H9 (cell line): ENCODE data around the gene GRID2. TPM values are rescaled to one million over a fixed set of nuclear protein-coding genes. Genes with fewer than 3 reads are reported as not detected.

ENCODE experiments used
- DNase-seq: peaks from one replicate; pipeline ENCODE4 v3.0.0-alpha.2; 2017
- H2AFZ ChIP-seq: one replicate; pipeline ENCODE4 v1.6.1; 2013; ENCODE audit warnings: mild to moderate bottlenecking, low read length, control low read depth, moderate library complexity
- H2AK5ac ChIP-seq: 2 replicates; pipeline ENCODE4 v1.6.1; 2013; ENCODE audit warnings: low read length, control low read depth, mixed read lengths; ENCODE audit not compliant: insufficient read length
- H2BK120ac ChIP-seq: one replicate; pipeline ENCODE4 v1.6.1; 2013; ENCODE audit warnings: low read depth, mild to moderate bottlenecking, low read length, control low read depth, inconsistent platforms; ENCODE audit not compliant: poor library complexity, severe bottlenecking
- H2BK12ac ChIP-seq: 2 replicates; pipeline ENCODE4 v1.6.1; 2013; ENCODE audit warnings: low read length, control low read depth, mixed read lengths, low read depth; ENCODE audit not compliant: insufficient read length
- H2BK15ac ChIP-seq: 2 replicates; pipeline ENCODE4 v1.6.1; 2013; ENCODE audit warnings: low read depth, low read length, control low read depth
- H2BK20ac ChIP-seq: one replicate; pipeline ENCODE4 v1.6.1; 2013; ENCODE audit warnings: low read depth, mild to moderate bottlenecking, low read length, control low read depth, inconsistent platforms; ENCODE audit not compliant: poor library complexity, severe bottlenecking
- H2BK5ac ChIP-seq: 2 replicates; pipeline ENCODE4 v1.6.1; 2013; ENCODE audit warnings: low read length, control low read depth, mixed read lengths; ENCODE audit not compliant: insufficient read length
- H3K14ac ChIP-seq: 2 replicates; pipeline ENCODE4 v1.6.1; 2013; ENCODE audit warnings: low read length, control low read depth; ENCODE audit not compliant: insufficient read depth
- H3K18ac ChIP-seq: 2 replicates; pipeline ENCODE4 v1.6.1; 2013; ENCODE audit warnings: low read depth, mild to moderate bottlenecking, mixed read lengths, low read length, control low read depth; ENCODE audit not compliant: insufficient read length
- H3K23ac ChIP-seq: 2 replicates; pipeline ENCODE4 v1.6.1; 2013; ENCODE audit warnings: low read length, control low read depth, mixed read lengths, low read depth; ENCODE audit not compliant: insufficient read length
- H3K23me2 ChIP-seq: 2 replicates; pipeline ENCODE4 v1.6.1; 2013; ENCODE audit warnings: low read depth, mild to moderate bottlenecking, mixed read lengths, low read length, control low read depth; ENCODE audit not compliant: insufficient read length, poor library complexity, severe bottlenecking
- H3K27ac ChIP-seq: 2 replicates; pipeline ENCODE4 v1.5.1; 2013; ENCODE audit warnings: low read length, control low read depth, mixed read lengths, low read depth; ENCODE audit not compliant: insufficient read length
- H3K27me3 ChIP-seq: 2 replicates; pipeline ENCODE4 v1.6.1; 2013; ENCODE audit warnings: low read length, control low read depth, inconsistent platforms; ENCODE audit not compliant: insufficient read depth
- H3K4ac ChIP-seq: 2 replicates; pipeline ENCODE4 v1.6.1; 2013; ENCODE audit warnings: low read depth, mild to moderate bottlenecking, control low read depth, inconsistent platforms, low read length, moderate library complexity
- H3K4me1 ChIP-seq: 2 replicates; pipeline ENCODE4 v1.6.1; 2013; ENCODE audit warnings: low read length, control low read depth, inconsistent platforms; ENCODE audit not compliant: insufficient read depth
- H3K4me2 ChIP-seq: 2 replicates; pipeline ENCODE4 v1.6.1; 2013; ENCODE audit warnings: low read length, control low read depth, mixed read lengths; ENCODE audit not compliant: insufficient read length, insufficient read depth
- H3K56ac ChIP-seq: 2 replicates; pipeline ENCODE4 v1.6.1; 2013; ENCODE audit warnings: low read depth, mild to moderate bottlenecking, mixed read lengths, low read length, control low read depth; ENCODE audit not compliant: insufficient read length
- H3K79me1 ChIP-seq: 2 replicates; pipeline ENCODE4 v1.6.1; 2013; ENCODE audit warnings: low read depth, mild to moderate bottlenecking, moderate library complexity, low read length, control low read depth, inconsistent platforms; ENCODE audit not compliant: insufficient read depth, poor library complexity, severe bottlenecking
- H3K79me2 ChIP-seq: 2 replicates; pipeline ENCODE4 v1.6.1; 2013; ENCODE audit warnings: low read length, control low read depth, inconsistent platforms; ENCODE audit not compliant: insufficient read depth
- H3K9ac ChIP-seq: 2 replicates; pipeline ENCODE4 v1.6.1; 2013; ENCODE audit warnings: low read length, control low read depth, mixed read lengths; ENCODE audit not compliant: insufficient read length; ENCODE audit errors: extremely low read depth
- H3K9me3 ChIP-seq: one replicate; pipeline ENCODE4 v1.6.1; 2013; ENCODE audit warnings: low read depth, low read length, inconsistent platforms; ENCODE audit not compliant: control insufficient read depth
- H3T11ph ChIP-seq: one replicate; pipeline ENCODE4 v1.6.1; 2013; ENCODE audit warnings: mild to moderate bottlenecking, low read length, control low read depth, inconsistent platforms
- H4K20me1 ChIP-seq: one replicate; pipeline ENCODE4 v1.6.1; 2013; ENCODE audit not compliant: control insufficient read depth, insufficient read length, insufficient read depth
- H4K5ac ChIP-seq: 2 replicates; pipeline ENCODE4 v1.6.1; 2013; ENCODE audit warnings: low read depth, mild to moderate bottlenecking, mixed read lengths, low read length, control low read depth; ENCODE audit not compliant: insufficient read length
- H4K8ac ChIP-seq: replicated peaks from 2 replicates; pipeline ENCODE4 v1.6.1; 2013; ENCODE audit warnings: low read length, control low read depth, mixed read lengths, low read depth; ENCODE audit not compliant: insufficient read length
- H4K91ac ChIP-seq: 2 replicates; pipeline ENCODE4 v1.6.1; 2013; ENCODE audit warnings: low read depth, mild to moderate bottlenecking, moderate library complexity, mixed read lengths, low read length, control low read depth; ENCODE audit not compliant: insufficient read length
- H3K27ac Mint-ChIP-seq, 3 experiments: 2 replicates in 2 of 3; 3 replicates in 1 of 3; pipeline ENCODE4 v1.8.0; 2020 to 2021; ENCODE audit warnings: mixed read lengths in 3 of 3, mild to moderate bottlenecking in 1 of 3, moderate library complexity in 1 of 3
- H3K27me3 Mint-ChIP-seq: 2 replicates; pipeline ENCODE4 v1.8.0; 2021; ENCODE audit warnings: low read depth, mild to moderate bottlenecking, moderate library complexity, mixed read lengths
- H3K36me3 Mint-ChIP-seq, 3 experiments: 2 replicates in 2 of 3; 3 replicates in 1 of 3; pipeline ENCODE4 v1.8.0; 2020 to 2021; ENCODE audit warnings: low read depth in 3 of 3, mixed read lengths in 3 of 3; ENCODE audit not compliant: insufficient read depth in 1 of 3
- H3K4me1 Mint-ChIP-seq, 2 experiments: 2 replicates each; pipeline ENCODE4 v1.8.0; 2020; ENCODE audit warnings: mixed read lengths in 2 of 2
- H3K4me3 Mint-ChIP-seq, 2 experiments: 2 replicates in 1 of 2; 3 replicates in 1 of 2; pipeline ENCODE4 v1.8.0; 2020 to 2021; ENCODE audit warnings: mild to moderate bottlenecking in 2 of 2, mixed read lengths in 2 of 2, moderate library complexity in 1 of 2
- H3K9me3 Mint-ChIP-seq, 2 experiments: 2 replicates in 1 of 2; 3 replicates in 1 of 2; pipeline ENCODE4 v1.8.0; 2020; ENCODE audit warnings: mild to moderate bottlenecking in 2 of 2, mixed read lengths in 2 of 2, moderate library complexity in 1 of 2
- WGBS: extraction: QIAGEN DNeasy Blood & Tissue Kit; methylation state at CpG from one replicate; pipeline ENCODE4 v1.1.7; 2013; ENCODE audit warnings: missing lambda C conversion rate, low lambda C conversion rate, mixed read lengths; ENCODE audit not compliant: insufficient read length; ENCODE audit errors: extremely low coverage; 5-methylcytosine and 5-hydroxymethylcytosine counted together
- total RNA-seq: library from RNA; stranded (reverse); gene quantifications from 2 replicates; pipeline ENCODE4 v1.2.1, GENCODE V29; 2021
- TF ChIP-seq, protein P1 (sequence below): fragments of 200-600 bp; sonication (generic); conservative IDR thresholded peaks from 3 replicates; pipeline ENCODE4 v1.8.0; 2021; ENCODE audit warnings: antibody characterized with exemption, mild to moderate bottlenecking

GRID2 gene
- total RNA-seq, 1 experiment from 2014 or later: 21.8 TPM

DNA sequence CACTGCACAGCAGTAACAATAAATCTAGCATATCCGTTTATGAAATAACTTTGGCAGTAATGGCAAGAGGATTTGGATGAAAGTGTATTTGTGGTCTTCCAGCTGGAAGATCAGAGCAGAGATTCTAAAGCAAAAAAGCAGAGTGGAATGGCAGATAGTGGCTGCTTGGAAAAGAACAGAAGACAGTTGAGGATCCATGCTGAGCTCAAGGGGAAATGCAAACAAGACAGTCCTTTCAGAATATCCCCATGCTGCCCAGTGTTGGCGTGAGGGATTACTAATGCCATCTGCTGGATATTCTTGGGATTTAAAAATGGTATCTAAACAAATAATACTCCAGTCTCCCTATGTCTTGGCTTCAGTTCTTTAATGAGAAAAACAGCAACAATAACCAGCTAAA lies 895.7 kb downstream of the GRID2 start:
- TF ChIP-seq, protein P1, sequence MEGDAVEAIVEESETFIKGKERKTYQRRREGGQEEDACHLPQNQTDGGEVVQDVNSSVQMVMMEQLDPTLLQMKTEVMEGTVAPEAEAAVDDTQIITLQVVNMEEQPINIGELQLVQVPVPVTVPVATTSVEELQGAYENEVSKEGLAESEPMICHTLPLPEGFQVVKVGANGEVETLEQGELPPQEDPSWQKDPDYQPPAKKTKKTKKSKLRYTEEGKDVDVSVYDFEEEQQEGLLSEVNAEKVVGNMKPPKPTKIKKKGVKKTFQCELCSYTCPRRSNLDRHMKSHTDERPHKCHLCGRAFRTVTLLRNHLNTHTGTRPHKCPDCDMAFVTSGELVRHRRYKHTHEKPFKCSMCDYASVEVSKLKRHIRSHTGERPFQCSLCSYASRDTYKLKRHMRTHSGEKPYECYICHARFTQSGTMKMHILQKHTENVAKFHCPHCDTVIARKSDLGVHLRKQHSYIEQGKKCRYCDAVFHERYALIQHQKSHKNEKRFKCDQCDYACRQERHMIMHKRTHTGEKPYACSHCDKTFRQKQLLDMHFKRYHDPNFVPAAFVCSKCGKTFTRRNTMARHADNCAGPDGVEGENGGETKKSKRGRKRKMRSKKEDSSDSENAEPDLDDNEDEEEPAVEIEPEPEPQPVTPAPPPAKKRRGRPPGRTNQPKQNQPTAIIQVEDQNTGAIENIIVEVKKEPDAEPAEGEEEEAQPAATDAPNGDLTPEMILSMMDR: peak; percentile 80

More for the DNA sequence above, 895.7 kb downstream of the GRID2 start:
- H4K20me1 ChIP-seq: no peaks in the 10 kb centered on the region
- Mint-ChIP-seq H3K27me3 (no peaks in the 10 kb centered on the region), H3K36me3 (no peaks in the 10 kb centered on the region), H3K4me3 (no peak overlapping the region), H3K9me3 (no peaks in the 10 kb centered on the region), H3K27ac (peak overlapping the region in 2 of 3 experiments; percentile 58 to 84; a peak in 4 of 7 replicates), H3K4me1 (peaks cover 16 to 25% of the 10 kb centered on the region in 2 experiments)
- no peaks in the 10 kb centered on the region for H3K23me2 ChIP-seq
- no peak overlapping the region for H2BK15ac ChIP-seq
- peak; percentile 55 for DNase-seq
- no peaks in the 10 kb centered on the region for H3K79me1 ChIP-seq
- H3K9me3 ChIP-seq: no peaks in the 10 kb centered on the region
- H3K27ac ChIP-seq: no peak overlapping the region
- no peak overlapping the region for H2AK5ac ChIP-seq
- no peak overlapping the region for H2BK5ac ChIP-seq
- H3K79me2 ChIP-seq: no peaks in the 10 kb centered on the region
- peaks cover 7% of the 10 kb centered on the region for H3K4me1 ChIP-seq
- no peak overlapping the region for H2BK20ac ChIP-seq
- H4K8ac ChIP-seq: no peak overlapping the region
- no peak overlapping the region for H3T11ph ChIP-seq
- H3K14ac ChIP-seq: no peak overlapping the region
- no CpG with 5 or more reads among the region's 2 CpGs for WGBS
- no peak overlapping the region for H2BK120ac ChIP-seq
- H2AFZ ChIP-seq: no peak overlapping the region
- H3K9ac ChIP-seq: no peak overlapping the region
- peak overlapping the region; percentile 13 for H3K4me2 ChIP-seq
- no peak overlapping the region for H2BK12ac ChIP-seq
- H3K27me3 ChIP-seq: no peaks in the 10 kb centered on the region
- H4K91ac ChIP-seq: no peak overlapping the region
- H3K56ac ChIP-seq: no peak overlapping the region
- H3K18ac ChIP-seq: no peak overlapping the region
- no peak overlapping the region for H4K5ac ChIP-seq
- no peak overlapping the region for H3K4ac ChIP-seq
- H3K23ac ChIP-seq: no peak overlapping the region
